Astrocyte of the cerebellum (primary cell): ENCODE data around the gene MYO5A.
A peak's percentile ranks its signal among the peaks of the same experiment; 100 is the strongest.

Experiments
- DNase-seq: peaks from one replicate; pipeline ENCODE4 v3.0.0-alpha.2; 2011; ENCODE audit warnings: low read depth
- H3K4me3 ChIP-seq: 2 replicates; pipeline ENCODE4 v1.5.1; 2011; ENCODE audit warnings: mild to moderate bottlenecking, low read depth, low read length, moderate library complexity
- CTCF ChIP-seq: IDR thresholded peaks from 2 replicates; pipeline ENCODE4 v1.5.1; 2012; ENCODE audit warnings: low read length, low read depth, moderate library complexity, mild to moderate bottlenecking; ENCODE audit errors: missing control alignments
- in situ Hi-C: cut with HindIII; loops from 2 replicates; pipeline ENCODE4 v1.10.0; 2017; ENCODE audit warnings: low sequenced_read_pairs

Gene MYO5A

GRCh38 chr15:52537459-52537858 lies 8.8 kb upstream of the MYO5A start:
- in situ Hi-C loops: no loop called here
- no peak overlapping the region for H3K4me3 ChIP-seq
- no peak for DNase-seq
- no peak for TF ChIP-seq CTCF

- no peak overlapping the region for H3K4me3 ChIP-seq
- in situ Hi-C loops: no loop called here
- no peak for DNase-seq
- TF ChIP-seq CTCF: no peak
Observed at GRCh38 chr15:52532427-52532826, 3.7 kb upstream of the MYO5A start.

GRCh38 chr15:52529940-52530339 lies 1.3 kb upstream of the MYO5A start:
- DNase-seq: no peak
- in situ Hi-C loops: no loop called here
- H3K4me3 ChIP-seq: peak overlapping the region; percentile 62
- no peak for TF ChIP-seq CTCF

GRCh38 chr15:52529341-52529924 lies 753 bp upstream of the MYO5A start:
- TF ChIP-seq CTCF: no peak
- H3K4me3 ChIP-seq: peak overlapping the region; percentile 62
- in situ Hi-C loops: no loop called here
- no peak for DNase-seq

- no peak for TF ChIP-seq CTCF
- in situ Hi-C loops: no loop called here
- peak overlapping the region; percentile 62 for H3K4me3 ChIP-seq
- DNase-seq: no peak
Observed at GRCh38 chr15:52527911-52528563, 643 bp downstream of the MYO5A start.

- no peak for TF ChIP-seq CTCF
- H3K4me3 ChIP-seq: peak overlapping the region; percentile 62
- in situ Hi-C loops: no loop called here
- DNase-seq: no peak
Observed at GRCh38 chr15:52527196-52527910, 1.3 kb downstream of the MYO5A start.
